Right lobe of liver (tissue), 6 donors: ENCODE results near the gene COL4A3. TPM values are rescaled to one million over a fixed set of nuclear protein-coding genes. Genes with fewer than 3 reads are reported as not detected.

Experiments
- ATAC-seq, 4 donors: fragments of 200-7000 bp; cut with Tn5 transposase; one replicate each; pipeline ENCODE4 v1.9.1; 2020; ENCODE audit warnings: mild to moderate bottlenecking in 4 of 4, moderate library complexity in 4 of 4
- DNase-seq, 3 donors: peaks; one replicate each; pipeline ENCODE4 v3.0.0-alpha.2; 2020
- H3K27ac ChIP-seq, 3 donors: fragments of 200-600 bp; one replicate each; pipeline ENCODE4 v1.8.0; 2022
- H3K27me3 ChIP-seq, 2 donors: fragments of 200-600 bp; one replicate each; pipeline ENCODE4 v1.8.0; 2022
- H3K36me3 ChIP-seq, 4 donors: fragments of 200-600 bp; sonication (generic) in 1 of 4; one replicate each; pipeline versions ENCODE4 v1.5.1 to v1.8.0; 2017 to 2022; ENCODE audit warnings: control low read depth in 1 of 4
- H3K4me1 ChIP-seq, 4 donors: fragments of 200-600 bp; sonication (generic) in 1 of 4; one replicate each; pipeline versions ENCODE4 v1.5.1 to v1.8.0; 2017 to 2022; ENCODE audit warnings: control low read depth in 1 of 4
- H3K4me3 ChIP-seq, 3 donors: fragments of 200-600 bp; one replicate each; pipeline ENCODE4 v1.8.0; 2022
- H3K9me3 ChIP-seq, 4 donors: fragments of 200-600 bp; sonication (generic) in 1 of 4; one replicate each; pipeline versions ENCODE4 v1.5.1 to v1.8.0; 2017 to 2022; ENCODE audit warnings: control low read depth in 1 of 4
- POLR2A ChIP-seq: fragments of 450-650 bp; IDR thresholded peaks from one replicate; pipeline ENCODE4 v1.6.1; 2017; ENCODE audit warnings: antibody characterized with exemption, mild to moderate bottlenecking
- WGBS: methylation state at CpG from one replicate; pipeline ENCODE4 v1.1.6; 2018; ENCODE audit warnings: low coverage, low lambda C conversion rate; ENCODE audit not compliant: insufficient coverage; ENCODE audit errors: missing lambda C conversion rate; 5-methylcytosine and 5-hydroxymethylcytosine counted together
- intact Hi-C, 2 donors: fragments of 100-400 bp; cut with DNase I; formaldehyde crosslinking; loops; one replicate each; pipeline versions ENCODE4 v1.11.2 to v1.14.1; 2022
- total RNA-seq, 6 experiments: library from RNA; depleted of rRNA in 2 of 6; stranded (reverse); fragments of >200 nt in 2 of 6; fragmentation: NEBNext Ultra II Directional in 3 of 6; extraction: Animal tissue kit (Norgen Biotek cat#: 25700) in 3 of 6; gene quantifications; one replicate each; pipeline versions ENCODE4 v1.1.0 to v1.2.4, GENCODE V29; 2016 to 2023
- TF ChIP-seq, protein P1 (sequence below), 4 donors: fragments of 200-600 bp in 3 of 4; fragments of 450-650 bp in 1 of 4; IDR thresholded peaks; one replicate each; pipeline versions ENCODE4 v1.5.1 to v1.8.0; 2016 to 2022; ENCODE audit warnings: antibody characterized with exemption in 4 of 4, mild to moderate bottlenecking in 2 of 4
- donor health status: DM: no; HTN: yes; CAD: no.
- donor health status: DM: no; HTN: no; CAD: no.
- donor health status: DM: no; HTN: no; CAD: no.
- donor health status: DM: no; HTN: yes; CAD: no.
- donor health status: DM: no; HTN: yes; CAD: no.

COL4A3 gene
- total RNA-seq, 6 experiments from 2014 or later = 0.12 to 1.6 (median 0.73) TPM

DNA sequence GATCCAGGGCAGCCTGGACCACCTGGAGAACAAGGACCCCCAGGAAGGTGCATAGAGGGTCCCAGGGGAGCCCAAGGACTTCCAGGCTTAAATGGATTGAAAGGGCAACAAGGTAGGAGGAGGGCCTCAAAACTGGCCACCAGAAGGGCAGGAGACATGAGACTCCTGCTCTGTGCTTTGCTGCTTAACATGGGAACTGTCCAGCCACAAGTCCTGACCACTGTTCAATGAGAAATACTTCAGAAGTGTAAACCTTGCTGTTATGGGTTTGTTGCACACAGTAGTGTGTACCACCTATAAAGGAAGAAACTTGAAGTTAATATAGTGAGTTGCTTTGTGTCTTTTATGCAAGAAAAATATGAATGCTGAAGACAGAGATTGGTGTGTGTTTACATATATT is 116.5 kb downstream of the COL4A3 start:
- TF ChIP-seq, protein P1, sequence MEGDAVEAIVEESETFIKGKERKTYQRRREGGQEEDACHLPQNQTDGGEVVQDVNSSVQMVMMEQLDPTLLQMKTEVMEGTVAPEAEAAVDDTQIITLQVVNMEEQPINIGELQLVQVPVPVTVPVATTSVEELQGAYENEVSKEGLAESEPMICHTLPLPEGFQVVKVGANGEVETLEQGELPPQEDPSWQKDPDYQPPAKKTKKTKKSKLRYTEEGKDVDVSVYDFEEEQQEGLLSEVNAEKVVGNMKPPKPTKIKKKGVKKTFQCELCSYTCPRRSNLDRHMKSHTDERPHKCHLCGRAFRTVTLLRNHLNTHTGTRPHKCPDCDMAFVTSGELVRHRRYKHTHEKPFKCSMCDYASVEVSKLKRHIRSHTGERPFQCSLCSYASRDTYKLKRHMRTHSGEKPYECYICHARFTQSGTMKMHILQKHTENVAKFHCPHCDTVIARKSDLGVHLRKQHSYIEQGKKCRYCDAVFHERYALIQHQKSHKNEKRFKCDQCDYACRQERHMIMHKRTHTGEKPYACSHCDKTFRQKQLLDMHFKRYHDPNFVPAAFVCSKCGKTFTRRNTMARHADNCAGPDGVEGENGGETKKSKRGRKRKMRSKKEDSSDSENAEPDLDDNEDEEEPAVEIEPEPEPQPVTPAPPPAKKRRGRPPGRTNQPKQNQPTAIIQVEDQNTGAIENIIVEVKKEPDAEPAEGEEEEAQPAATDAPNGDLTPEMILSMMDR (IDR thresholded peaks at IDR 0.05) = no peak
- TF ChIP-seq POLR2A = no peak
- H3K9me3 ChIP-seq = no peaks in the 10 kb centered on the region
- H3K4me3 ChIP-seq = no peak overlapping the region
- no peaks in the 10 kb centered on the region for H3K27me3 ChIP-seq
- DNase-seq (no peak), ATAC-seq (no peak)
- H3K27ac ChIP-seq = no peak overlapping the region
- no peaks in the 10 kb centered on the region for H3K4me1 ChIP-seq
- intact Hi-C loops = no loop called here
- no peaks in the 10 kb centered on the region for H3K36me3 ChIP-seq

DNA sequence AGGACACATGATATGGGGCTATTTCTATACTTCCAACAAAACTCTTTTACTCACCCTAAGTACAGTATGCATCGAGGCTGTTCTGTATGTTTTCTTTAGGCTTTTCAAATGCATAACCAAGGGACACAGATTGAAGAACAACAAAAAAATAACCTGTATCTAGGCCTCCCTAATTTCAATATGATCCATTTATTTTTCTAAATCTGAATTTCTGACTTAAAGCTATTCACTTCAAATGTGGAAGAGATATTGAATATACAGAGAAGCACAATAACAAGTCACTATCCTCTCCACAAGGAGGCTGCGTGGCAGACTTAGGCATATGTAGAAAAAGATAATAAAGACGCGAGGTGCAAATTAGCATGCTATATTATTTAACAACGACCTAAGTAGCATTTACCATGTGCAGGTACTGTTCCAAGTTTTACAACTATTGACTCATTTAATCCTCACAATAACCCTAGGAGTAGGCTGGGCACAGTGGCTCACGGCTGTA is 121.4 kb downstream of the COL4A3 start:
- Histone ChIP-seq H3K4me3 (no peak overlapping the region), H3K27ac (no peak overlapping the region), H3K27me3 (no peaks in the 10 kb centered on the region), H3K4me1 (no peaks in the 10 kb centered on the region), H3K36me3 (no peaks in the 10 kb centered on the region), H3K9me3 (no peaks in the 10 kb centered on the region)
- ATAC-seq (no peak), DNase-seq (no peak)
- intact Hi-C loops = no loop called here
- TF ChIP-seq, protein P1 (IDR thresholded peaks at IDR 0.05) = no peak
- no peak for TF ChIP-seq POLR2A
- 90% methylated on average over 6 of the region's 6 CpGs for WGBS

DNA sequence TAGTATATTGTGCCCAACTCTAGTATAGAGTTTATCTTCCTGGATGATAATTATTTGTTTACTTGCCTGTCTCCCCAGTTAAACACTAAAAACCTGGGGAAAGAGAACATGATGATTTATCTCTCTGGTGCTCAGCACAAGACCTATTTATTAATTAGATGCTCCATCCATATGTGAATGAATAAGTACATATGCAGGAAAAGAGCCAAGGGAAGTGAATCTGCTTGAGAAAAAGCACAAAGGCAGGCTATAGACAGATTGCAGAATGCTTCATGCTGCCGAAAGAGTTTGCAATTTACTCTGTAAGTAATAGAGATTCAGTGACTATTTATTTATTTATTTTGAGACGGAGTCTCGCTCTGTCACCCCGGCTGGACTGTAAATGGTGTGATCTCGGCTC is 123.3 kb downstream of the COL4A3 start:
- ATAC-seq = no peak
- intact Hi-C loops = no loop called here
- Histone ChIP-seq H3K27me3 (no peaks in the 10 kb centered on the region), H3K4me1 (no peaks in the 10 kb centered on the region), H3K4me3 (no peak overlapping the region), H3K9me3 (no peaks in the 10 kb centered on the region), H3K27ac (no peak overlapping the region), H3K36me3 (no peaks in the 10 kb centered on the region)
- no peak for DNase-seq
- WGBS = 97% methylated on average over 5 of the region's 5 CpGs
- TF ChIP-seq, protein P1 (IDR thresholded peaks at IDR 0.05) = no peak
- TF ChIP-seq POLR2A = no peak

DNA sequence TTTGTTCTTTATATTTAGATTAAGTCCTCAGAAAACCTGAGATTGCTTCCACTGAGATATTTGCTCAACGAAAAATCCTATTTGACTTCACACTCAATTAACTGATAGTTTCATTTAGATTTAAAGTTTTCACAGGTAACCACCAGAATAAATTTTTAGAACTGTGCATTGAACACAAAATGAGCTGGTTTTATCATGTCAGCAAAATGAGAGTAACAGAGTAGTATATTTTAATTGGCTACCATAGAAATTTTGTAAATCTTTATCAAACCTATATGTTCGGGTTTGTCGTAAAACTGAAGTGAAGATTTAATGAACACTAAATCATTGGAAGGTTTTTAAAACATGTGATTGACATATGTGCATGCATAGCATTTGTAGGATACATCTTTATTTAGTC is 127.9 kb downstream of the COL4A3 start:
- intact Hi-C loops = no loop called here
- no peaks in the 10 kb centered on the region for H3K9me3 ChIP-seq
- H3K36me3 ChIP-seq = no peaks in the 10 kb centered on the region
- TF ChIP-seq, protein P1 (IDR thresholded peaks at IDR 0.05) = no peak
- TF ChIP-seq POLR2A = no peak
- WGBS = 72% methylated on average over 3 of the region's 3 CpGs
- DNase-seq = no peak
- no peak overlapping the region for H3K4me3 ChIP-seq
- no peaks in the 10 kb centered on the region for H3K27me3 ChIP-seq
- ATAC-seq = no peak
- H3K27ac ChIP-seq = no peak overlapping the region
- H3K4me1 ChIP-seq = no peaks in the 10 kb centered on the region

DNA sequence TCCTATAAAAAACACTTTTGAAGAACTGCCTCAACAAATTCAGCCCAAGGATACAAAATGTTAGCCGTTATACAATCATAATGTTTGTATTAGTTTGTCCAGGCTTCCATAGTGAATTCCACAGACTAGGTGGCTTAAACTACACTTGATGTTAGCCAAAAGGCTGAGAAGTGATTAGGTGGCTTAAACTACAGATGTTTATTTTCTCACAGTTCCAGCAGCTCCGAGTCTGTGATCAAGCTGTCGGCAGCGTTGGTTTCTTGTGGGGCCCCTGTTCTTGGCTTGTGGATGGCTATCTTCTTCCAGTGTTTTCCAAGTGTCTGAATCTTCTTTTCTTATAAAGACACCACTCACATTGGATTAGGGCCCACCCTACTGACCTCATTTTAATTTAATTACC is 129.1 kb downstream of the COL4A3 start:
- ATAC-seq (no peak), DNase-seq (no peak)
- H3K27ac ChIP-seq = no peak overlapping the region
- no peaks in the 10 kb centered on the region for H3K4me1 ChIP-seq
- H3K9me3 ChIP-seq = no peaks in the 10 kb centered on the region
- no peak for TF ChIP-seq POLR2A
- TF ChIP-seq, protein P1 (IDR thresholded peaks at IDR 0.05) = no peak
- 83% methylated on average over 4 of the region's 4 CpGs for WGBS
- H3K36me3 ChIP-seq = no peaks in the 10 kb centered on the region
- no peak overlapping the region for H3K4me3 ChIP-seq
- intact Hi-C loops = no loop called here
- H3K27me3 ChIP-seq = no peaks in the 10 kb centered on the region
